Activated CD4-positive, alpha-beta T cell treated with anti-CD3 and anti-CD28 coated beads, Interleukin-2, Interleukin-4, amounts not matched to agents 100 ng/mL and 50 ng/mL, durations not matched to agents 16 hours and 8 hours (primary cell): ENCODE data around the gene CCR8.
"Not testable (repeated sequence)": the region's sequence is repeated elsewhere in the genome, so short reads cannot be mapped to it uniquely, and the experiment has no call there.

ENCODE experiments used
- DNase-seq: peaks from one replicate; pipeline ENCODE4 v3.0.0-alpha.2; 2020; ENCODE audit warnings: low spot score

CCR8 gene

DNA sequence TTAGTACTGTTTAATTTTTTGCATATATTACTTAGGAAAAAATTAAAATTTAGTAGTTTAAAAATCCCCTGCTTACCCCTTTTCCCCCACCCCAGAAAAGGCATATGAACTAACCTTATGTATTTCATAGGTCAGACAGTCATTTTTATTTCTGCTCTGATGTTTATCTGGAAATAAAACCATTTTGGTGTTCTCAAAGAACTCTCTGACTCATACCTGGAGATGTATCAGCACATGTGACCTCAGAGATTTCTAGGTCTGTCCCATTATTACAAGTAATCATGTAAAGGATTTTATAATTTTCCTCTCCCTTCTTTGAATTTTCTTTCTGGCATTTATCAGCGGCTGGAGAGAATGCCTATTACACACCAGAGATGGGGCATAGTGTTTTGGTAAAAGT lies 14.1 kb upstream of the CCR8 start:
- peak; percentile 55 for DNase-seq

DNA sequence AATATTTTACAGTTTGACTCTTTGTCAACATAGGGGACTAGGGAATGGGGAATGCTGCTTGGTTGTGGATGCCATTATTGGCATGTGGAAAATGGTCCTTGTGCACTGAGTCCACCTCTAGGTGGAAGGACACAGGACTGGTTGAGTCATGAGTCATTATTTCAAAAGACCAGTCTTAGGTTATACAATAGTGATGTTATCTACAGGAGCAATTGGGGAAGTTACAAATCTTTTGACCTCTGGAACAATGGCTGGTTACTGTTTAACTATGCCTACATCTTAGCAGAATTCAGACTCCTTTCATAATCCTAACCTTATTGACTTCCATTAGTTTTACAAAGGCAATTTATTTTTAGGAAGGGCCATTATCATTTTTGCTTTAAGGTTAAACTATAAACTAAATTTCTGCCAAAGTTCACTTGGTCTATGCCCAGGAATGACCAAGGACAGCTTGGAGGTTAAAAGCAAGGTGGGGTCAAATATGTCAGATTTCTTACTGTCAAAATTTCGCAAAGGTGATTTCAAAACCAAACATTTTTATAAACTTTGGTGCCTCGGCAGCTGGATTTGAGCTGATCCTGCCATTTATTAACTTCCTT lies 11.8 kb upstream of the CCR8 start:
- DNase-seq = no peak

DNA sequence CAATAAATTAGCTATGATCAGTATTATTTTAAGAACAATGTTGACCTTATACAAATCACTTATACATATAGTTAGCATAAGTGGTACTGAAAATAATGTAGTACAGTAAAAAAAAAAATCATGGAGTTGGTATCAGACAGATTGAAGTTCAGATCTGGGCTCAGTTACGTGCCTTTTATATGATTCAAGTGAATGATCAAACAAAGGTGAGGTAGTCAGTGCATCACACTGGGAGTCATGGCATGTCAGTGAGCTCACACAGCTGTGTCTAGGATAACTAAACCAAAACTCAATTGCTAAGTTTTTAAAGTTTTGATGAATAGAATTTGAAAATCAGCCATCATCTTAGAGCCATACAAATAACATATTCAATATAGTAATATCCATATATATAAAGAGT lies 11.2 kb upstream of the CCR8 start:
- no peak for DNase-seq

DNA sequence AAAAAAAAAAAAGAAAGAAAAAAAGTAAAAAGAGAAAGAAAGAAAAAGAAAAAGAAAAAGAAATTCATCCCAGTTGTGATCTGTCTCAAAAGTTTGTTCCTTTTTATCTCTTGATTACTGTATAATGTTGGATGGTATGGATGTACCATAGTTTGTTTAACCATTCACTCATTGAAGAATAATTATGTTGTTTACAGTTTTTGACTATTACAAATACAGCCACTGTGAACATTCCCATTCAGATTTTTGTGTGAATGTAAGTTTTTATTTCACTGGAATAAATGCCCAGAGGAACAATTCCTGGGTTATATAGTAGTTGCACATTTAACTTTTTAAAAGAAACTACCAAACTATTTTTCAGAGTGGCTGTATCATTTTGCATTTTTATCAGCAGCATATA lies 10.3 kb upstream of the CCR8 start:
- DNase-seq = no peak

DNA sequence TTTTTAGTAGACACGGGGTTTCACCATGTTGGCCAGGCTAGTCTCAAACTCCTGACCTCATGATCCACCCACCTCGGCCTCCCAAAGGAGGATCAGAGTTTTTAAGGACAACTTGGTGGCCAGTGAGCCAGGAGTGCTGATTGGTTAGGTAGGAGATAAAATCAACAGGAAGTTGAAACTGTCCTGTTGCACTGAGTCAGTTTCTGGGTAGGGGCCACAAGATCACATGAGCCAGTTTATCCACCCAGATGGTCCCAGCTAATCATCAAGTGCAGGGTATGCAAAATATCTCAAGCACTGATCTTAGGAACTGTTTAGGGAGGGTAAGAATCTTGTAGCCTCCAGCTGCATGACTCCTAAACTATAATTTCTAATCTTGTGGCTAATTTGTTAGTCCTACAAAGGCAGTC lies 7.9 kb upstream of the CCR8 start:
- DNase-seq = peak; percentile 49

DNA sequence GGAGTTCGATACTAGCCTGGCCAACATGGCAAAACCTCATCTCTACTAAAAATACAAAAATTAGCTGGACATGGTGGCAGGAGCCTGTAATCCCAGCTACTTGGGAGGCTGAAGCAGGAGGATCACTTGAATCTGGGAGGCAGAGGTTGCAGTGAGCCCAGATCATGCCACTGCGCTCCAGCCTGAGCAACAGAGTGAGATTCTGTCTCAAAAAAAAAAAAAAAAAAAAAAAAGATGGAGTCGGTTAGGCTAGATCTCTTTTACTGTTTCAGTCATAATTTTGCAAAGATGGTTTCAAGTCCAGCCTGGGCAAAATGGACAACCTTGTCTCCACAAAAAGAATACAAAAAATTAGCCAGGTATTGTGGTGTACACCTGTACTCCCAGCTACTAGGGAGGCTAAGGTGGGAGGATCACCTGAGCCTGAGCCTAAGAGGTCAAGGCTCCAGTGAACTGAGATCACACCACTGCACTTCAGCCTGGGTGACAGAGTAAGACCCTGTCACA lies 7.2 kb upstream of the CCR8 start:
- not testable (repeated sequence) for DNase-seq

DNA sequence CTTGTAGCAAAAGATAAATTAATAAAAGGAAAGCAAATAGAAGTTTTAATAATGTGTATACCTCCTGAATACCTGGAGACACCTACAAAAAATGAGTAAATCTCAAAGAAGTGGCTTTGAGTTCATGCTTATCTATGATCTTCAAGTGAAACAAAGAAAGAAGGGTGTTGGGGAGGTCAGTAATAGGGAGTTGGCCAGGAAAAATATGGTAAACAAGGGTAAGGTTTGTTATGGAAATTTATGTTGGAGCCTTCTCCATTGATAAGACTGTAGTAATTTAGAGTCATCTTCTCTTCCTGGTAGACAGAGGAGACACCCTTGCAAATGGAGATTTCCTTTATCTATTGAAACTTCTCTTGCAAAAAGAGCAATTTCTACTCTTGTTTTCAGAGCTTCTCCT lies 6.6 kb upstream of the CCR8 start:
- DNase-seq = no peak

DNA sequence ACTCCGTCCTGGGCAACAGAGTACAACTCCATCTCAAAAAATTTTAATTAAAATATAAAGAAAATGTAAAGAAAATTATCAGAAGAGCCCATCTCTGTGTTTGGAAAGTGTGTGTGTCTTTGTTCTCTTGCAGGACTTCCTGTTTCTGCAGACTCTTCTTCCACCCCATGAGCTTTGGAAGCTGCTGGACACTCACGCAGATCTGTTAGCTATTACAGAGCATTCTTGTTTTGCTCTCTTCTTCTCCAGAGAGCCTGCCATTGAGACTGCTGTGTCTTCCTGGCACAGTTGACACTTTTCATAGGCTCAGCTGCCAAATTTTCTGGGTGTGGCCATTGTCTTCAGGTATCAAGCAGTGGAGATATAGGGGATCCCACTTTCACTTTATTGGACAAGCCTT lies 6.0 kb upstream of the CCR8 start:
- no peak for DNase-seq

DNA sequence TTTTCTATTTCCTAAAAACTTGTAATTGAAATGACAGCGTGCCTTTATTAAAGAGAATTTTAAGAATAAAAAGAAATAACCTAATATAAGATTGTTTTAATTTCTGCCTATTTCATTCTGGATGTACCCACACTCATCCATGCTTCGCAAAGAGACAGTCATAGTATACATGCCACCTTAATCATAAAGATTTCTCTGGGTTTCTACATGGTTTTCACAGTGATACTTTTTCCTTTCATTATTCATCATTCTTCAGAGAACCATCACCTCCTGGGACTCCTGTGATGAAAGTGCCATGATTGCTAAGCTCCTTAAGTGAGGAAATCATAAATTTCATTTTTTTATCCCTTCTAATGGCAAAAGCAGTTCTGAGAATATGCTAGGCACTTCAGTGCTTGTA lies 4.3 kb upstream of the CCR8 start:
- peak; percentile 70 for DNase-seq

DNA sequence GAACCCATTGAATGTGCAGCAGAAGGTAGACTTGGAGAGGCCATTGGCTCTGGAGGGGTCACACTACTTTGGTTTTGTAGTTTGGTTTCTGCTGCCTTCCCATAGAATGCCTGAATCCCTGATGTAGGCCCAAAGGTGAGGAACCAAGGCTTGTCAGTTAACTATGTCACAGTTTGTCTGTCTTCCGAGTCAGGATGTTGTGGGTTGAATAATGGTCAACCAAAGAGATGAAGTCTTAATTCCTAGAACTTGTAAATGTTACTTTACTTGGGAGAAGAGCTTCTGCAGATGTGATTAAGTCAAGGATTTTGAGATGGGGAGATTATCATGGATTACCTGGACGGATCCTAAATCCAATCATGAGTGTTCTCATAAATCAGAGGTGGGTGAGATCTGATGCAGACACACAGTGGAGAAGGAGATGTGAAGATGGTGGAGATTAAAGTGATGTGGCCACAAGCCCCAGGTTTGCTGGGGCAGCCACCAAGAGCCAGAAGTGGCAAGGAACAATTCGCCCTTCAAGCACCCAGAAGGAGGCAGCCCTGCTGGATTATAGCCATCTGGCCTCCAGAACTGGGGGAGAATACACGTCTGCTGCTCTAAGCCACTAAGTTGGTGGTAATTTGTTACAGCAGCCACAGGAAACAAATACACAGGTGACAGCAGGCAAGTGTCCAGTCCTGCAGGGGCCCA lies 2.3 kb upstream of the CCR8 start:
- no peak for DNase-seq

DNA sequence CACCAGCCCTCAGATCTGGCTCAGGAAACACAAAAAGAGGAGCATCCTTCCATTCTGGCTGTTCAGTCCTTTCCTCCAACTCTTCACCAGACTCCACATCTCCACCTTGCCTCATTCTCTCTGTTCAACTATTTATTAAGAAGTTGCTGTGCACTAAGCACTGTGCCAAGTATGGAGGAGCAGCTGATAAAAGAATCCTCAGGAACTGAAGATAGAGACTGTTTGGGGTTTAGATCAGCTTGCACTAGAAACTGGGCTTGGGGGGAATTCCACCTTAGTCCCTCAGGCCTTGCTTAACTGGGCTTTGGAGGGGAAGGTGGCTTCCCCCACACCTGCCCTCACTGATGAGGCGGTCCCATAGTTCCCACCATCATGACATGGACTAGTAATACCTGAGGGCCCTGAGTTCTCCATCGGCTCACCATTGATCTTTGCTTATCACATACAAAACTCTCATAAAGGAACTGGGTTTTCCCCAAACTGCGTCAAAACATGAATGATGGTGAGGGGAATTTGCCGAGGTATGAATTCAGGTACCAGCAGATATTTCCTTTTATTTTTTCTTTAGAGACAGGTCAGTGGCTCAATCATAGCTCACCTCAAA lies 1.7 kb upstream of the CCR8 start:
- peak; percentile 67 for DNase-seq

DNA sequence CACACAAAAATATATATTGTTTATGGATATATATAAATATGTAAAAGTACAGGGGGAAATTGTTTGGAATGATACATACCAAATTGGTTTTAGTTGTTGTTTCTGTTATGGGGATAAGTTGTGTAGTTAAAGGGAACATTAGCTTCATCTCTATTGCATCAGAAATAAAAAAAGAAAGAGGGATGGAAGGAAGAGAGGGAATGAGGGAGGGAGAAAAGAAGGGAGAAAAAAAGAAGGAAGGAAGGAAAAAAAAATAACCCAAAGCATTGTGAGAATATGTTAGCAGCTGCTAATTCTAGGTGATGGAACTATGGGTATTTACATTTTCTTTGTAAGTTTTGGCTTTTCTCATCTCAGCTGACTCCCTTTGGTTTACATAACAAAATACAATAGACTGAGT lies 1.3 kb downstream of the CCR8 start:
- no peak for DNase-seq

DNA sequence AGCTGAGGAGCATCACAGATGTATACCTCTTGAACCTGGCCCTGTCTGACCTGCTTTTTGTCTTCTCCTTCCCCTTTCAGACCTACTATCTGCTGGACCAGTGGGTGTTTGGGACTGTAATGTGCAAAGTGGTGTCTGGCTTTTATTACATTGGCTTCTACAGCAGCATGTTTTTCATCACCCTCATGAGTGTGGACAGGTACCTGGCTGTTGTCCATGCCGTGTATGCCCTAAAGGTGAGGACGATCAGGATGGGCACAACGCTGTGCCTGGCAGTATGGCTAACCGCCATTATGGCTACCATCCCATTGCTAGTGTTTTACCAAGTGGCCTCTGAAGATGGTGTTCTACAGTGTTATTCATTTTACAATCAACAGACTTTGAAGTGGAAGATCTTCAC lies 3.0 kb downstream of the CCR8 start:
- no peak for DNase-seq

DNA sequence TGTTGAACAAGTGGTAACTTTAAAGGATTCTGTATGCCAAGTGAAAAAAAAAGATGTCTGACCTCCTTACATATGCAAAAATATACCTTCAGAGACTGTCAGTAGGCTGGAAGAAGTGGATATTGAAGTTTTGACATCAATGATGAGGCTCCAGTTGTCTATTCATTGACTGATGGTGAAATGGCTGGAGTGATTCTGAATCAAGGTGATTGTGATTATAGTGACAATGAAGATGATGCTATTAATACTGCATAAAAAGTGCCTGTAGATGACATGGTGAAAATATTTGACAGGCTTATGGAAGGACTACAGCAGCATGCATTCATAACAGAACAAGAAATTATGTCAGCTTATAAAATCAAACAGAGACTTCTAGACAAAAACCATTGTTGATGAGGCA lies 4.1 kb downstream of the CCR8 start:
- no peak for DNase-seq

DNA sequence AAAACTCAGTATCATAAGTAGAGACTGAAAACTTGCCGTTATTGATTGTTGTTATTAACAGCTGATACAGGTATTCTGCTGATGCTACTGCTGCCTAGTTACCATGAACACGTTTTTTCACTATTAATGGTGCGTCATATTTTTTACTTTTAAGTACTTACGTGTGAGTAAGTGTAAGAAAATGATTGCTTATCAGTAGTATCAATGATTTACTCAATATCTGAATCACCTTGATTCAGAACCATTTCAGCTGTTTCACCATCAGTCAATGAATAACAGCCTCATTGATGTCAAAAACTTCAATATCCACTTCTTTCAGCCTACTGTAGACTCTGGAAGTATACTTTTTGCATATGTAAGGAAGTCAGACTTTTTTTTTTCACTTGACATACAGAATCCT lies 4.7 kb downstream of the CCR8 start:
- no peak for DNase-seq

DNA sequence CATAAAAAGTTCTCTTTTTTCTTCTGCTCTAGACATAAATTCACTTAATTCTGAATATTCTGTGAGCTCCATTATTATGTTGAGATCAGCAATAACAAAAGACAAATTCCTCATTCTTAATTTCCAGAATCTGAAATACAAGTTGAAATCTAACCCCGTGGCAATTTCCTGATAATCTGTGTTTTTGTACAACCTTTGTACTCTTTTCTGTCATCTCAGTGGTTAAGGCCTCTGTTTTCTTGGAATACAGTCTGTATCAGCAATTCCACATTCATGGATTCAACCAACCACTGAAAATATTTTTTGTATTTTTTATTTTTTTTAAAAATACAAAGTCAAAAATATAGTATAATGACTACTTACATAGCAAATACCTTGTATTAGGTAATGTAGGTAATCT lies 8.7 kb downstream of the CCR8 start:
- no peak for DNase-seq

DNA sequence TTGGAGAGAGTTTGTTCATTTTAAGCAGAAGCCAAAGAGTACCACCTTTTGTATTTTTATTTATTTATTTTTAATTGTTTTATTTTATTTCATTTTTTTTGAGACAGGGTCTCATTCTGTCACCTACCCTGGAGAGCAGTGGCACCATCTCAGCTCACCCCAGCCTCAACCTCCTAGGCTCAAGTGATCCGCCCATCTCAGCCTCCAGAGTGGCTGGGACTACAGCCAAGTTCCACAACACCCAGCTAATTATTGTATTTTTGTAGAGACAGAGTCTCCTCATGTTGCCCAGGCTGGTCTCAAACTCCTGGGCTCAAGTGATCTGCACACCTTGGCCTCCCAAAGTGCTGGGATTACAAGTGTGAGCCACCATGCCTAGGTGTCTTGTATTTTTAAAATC lies 9.6 kb downstream of the CCR8 start:
- DNase-seq = no peak

DNA sequence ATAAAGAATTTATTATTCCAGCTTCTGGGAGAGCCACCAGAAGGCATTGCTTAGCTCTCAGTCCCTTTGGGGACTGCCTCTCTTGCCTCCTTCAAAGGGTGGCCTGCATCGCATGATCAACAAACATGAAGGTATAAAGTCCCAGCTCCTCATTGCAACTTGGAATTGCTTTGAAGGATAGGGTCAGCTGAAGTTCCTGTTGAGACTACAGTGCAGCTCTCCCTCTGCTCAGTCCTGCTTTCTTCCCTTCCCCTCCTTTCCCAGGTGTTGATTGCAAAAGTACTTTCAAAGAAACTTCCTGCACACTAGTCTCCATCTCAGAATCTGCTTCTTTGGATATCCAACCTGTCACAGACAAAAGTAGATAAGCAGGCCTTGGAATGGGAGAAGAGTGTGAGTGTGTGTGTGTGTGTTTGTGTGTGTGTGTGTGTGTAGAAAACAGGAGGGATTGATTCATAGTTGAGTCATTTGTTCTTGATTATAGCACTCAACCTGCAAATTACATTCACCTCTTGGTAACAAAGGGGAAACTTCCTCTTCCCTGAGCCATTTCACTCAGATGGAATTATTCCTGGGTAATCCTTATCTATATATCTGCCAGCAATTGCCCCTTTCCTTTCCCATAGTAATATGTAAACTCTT lies 13.7 kb downstream of the CCR8 start:
- no peak for DNase-seq

DNA sequence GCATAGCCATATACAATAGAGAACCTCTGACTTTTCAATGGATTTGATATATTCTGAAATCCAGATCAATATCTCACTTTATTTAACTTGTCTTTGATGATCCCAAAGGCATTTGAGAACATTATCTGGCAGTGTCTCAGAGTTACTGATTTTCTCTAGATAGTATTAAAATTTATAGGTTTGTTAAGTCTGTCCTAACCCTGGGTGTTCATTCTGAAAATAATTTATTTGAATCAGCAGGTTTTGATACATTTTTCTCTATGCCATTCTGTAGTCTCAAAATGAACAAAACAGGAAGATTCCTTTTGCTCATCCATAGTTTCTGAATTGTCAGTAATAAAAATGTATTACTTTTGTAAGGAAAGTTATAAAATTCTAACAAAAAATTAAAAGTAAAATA lies 14.3 kb downstream of the CCR8 start:
- no peak for DNase-seq

DNA sequence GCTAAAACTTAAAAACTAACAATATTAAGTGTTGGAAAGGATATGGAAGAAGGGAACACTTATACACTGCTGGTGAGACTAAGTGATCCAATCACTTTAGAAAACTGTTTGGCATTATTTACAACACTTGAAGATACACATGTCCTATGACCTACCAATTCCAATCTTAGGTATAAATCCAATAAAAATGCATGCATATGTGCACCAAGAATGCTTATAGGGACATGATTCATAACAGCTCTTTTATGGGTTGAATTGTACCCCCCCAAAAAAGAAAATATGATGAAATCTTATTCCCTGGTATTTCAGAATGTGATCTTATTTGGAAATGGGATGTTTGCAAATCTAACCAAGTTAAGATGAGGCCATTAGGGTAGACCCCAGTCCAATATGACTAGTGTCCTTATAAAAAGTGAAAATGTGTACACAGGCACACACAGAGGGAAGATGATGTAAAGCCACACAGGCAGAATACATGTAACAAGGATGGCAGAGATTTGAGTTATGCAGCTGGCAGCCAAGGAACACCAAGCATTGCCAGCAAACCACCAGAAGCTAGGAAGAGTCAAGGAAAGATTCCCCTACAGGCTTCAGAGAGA lies 15.3 kb downstream of the CCR8 start:
- DNase-seq = no peak

DNA sequence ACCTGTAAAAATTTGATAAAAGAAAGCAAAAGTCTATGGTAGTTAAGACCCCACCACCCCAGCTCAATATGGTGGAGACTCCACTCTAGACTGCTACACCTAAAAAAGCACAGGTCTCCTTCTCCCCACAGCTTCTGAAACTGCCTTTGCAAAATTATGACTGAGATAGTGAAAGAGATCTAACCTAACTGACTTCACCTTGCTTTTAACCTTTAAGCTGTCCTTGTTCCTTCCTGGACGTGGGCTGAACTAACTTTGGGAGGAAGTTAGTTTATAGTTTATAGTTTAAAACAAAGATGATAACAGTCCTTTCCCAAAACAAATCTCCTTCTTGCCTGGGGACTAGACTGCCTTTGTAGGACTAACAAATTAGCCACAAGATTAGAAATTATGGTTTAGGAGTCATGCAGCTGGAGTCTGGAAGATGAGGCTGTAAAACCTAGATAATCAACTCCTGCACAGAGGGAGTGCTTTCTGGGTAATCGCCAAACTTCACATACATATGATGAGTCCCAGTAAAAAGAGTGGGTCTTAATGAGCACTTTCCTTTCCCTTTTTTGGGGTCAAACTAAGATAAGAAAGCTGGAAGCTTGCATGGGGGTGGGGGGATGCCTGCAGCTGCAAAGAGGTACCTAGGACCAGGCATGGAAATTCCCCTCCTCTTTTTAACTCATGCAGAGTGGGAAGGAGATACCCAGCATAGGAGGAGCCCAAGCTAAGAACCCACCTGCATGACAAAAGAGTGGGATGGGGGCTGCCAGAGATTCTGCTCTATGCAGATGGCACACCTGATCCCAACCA lies 17.5 kb downstream of the CCR8 start:
- DNase-seq = peak; percentile 61

DNA sequence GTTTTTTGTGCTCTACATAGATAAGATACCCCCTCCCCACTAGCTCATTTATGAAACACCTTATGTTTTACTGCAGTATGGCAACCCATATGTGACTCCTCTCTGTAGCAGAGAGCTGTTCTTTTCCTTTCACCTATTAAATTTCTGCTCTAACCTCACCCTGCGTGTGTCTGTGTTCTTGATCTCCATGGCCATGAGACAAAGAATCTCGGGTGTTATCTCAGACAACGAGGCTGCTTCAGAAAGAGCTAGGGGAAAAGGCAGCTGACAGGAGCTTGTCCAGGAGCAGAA lies 18.0 kb downstream of the CCR8 start:
- no peak for DNase-seq
